ENCODE results near the gene KIF17.

Gene KIF17

GRCh38 chr1:20625176-20626097 is 92.4 kb downstream of the KIF17 start:
- DNase-seq (ENCODE audit: low read depth), result no peak

- DNase-seq (ENCODE audit: low read depth), result no peak
Observed at GRCh38 chr1:20624709-20625108, 93.1 kb downstream of the KIF17 start.

- DNase-seq (ENCODE audit: low read depth), result no peak
Observed at GRCh38 chr1:20621012-20621411, 96.8 kb downstream of the KIF17 start.

- DNase-seq (ENCODE audit: low read depth), result no peak
Observed at GRCh38 chr1:20619999-20620398, 97.8 kb downstream of the KIF17 start.

- DNase-seq (ENCODE audit: low read depth), result no peak
Observed at GRCh38 chr1:20618550-20618949, 99.3 kb downstream of the KIF17 start.

- DNase-seq (ENCODE audit: low read depth), result no peak
Observed at GRCh38 chr1:20616847-20617487, 100.8 kb downstream of the KIF17 start.

GRCh38 chr1:20615946-20616846 is 101.6 kb downstream of the KIF17 start:
- DNase-seq (ENCODE audit: low read depth), result no peak

- no peak for DNase-seq (ENCODE audit: low read depth)
Observed at GRCh38 chr1:20614131-20614579, 103.7 kb downstream of the KIF17 start.

Measured in stimulated activated CD8-positive, alpha-beta memory T cell treated with anti-CD3 and anti-CD28 coated beads, Interleukin-12 subunit alpha, Interleukin-12 subunit beta, amount 100 ng/mL, for 1 hour (primary cell).